SKM-1 treated with dmso at 0.1 percent for 144 hours (cell line): ENCODE data around the gene SLC6A8.
"Not testable (repeated sequence)": the region's sequence is repeated elsewhere in the genome, so short reads cannot be mapped to it uniquely, and the experiment has no call there.

Experiments used
- DNase-seq: peaks from one replicate; lab custom pipeline; 2025; ENCODE audit not compliant: unreplicated experiment; lab: John Stamatoyannopoulos, UW

The SLC6A8 gene

DNA sequence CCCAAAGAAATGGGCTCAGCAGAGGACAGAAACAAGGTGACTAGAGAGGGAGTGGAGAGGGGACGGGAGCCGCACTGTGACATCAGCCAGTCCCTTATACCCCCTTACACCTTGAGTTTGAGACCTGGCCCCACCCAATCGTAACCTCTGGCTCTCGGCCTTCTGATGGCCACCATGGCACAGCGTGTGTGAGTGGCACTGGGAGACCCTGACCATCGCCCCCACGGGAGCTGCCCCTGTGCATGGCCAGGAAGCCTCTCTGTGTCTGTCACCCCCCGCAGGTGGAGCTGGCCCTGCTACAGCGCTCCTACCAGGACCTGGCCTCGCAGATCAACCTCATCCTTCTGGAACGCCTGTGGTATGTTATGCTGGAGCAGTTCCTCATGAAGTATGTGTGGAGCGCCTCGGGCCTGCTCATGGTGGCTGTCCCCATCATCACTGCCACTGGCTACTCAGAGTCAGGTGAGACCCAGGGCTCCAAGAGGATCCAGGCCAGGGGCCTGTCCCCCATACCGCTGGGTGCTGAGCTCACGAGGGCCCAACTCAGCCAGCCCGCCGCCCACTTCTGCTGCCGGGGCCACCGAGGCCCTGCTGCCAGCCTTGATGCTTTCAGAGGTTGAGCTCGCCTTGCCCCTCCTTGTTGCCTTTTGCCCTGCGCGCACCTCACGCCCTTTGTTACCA is 41.4 kb downstream of the SLC6A8 start:
- DNase-seq = no peak

DNA sequence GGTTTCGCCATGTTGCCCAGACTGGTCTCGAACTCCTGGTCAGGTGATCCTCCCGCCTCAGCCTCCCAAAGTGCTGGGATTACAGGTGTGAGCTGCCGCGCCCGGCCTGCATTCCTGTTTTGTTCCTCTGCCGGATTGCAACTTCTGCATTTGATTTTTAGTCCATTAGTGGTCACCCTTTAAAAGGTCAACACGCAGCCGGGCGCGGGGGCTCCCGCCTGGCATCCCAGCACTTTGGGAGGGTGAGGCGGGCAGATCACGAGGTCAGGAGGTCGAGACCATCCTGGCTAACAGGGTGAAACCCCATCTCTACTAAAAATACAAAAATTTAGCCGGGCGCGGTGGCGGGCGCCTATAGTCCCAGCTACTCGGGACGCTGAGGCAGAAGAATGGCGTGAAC is 42.4 kb downstream of the SLC6A8 start:
- DNase-seq = not testable (repeated sequence)

DNA sequence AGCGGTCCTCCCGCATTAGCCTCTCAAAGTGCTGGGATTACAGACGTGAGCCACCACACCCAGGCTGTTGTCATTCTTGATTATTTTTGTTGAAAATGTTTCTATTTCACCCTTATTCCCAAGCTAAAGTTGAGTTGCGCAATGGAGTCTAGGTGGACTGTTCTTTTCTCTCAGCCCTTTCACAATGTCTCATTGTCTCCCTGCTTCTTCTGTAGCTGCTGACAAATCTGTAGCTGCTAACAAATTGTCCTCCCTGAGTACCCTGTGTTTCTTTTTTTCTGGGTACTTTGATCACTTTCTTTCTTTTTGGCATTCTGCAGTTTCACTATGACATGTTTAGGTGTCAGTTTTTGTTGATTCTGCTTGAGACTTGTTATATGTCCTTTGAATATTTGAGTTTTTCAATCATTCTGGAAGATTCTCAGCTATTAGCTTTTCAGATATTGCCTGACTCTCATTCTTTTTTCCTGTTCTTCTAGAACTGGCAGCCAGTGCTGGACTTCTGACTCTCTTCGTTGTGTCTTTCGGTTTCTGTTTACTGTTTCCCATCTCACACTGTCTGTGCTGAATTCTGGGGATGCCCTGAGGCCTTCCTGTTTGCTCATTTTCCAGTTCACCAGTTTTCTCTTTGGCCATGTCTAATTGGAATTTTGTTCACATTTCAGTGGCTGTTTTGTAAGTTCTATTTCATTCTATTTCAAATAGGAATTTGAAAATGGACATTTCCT is 43.6 kb downstream of the SLC6A8 start:
- DNase-seq = no peak

- DNase-seq = no peak
Observed at GRCh38 chrX:153731845-153732215, 44.1 kb downstream of the SLC6A8 start.

GRCh38 chrX:153732401-153732800 is 44.7 kb downstream of the SLC6A8 start:
- no peak for DNase-seq

- DNase-seq = no peak
Observed at GRCh38 chrX:153733651-153734240, 46.0 kb downstream of the SLC6A8 start.

- no peak for DNase-seq
Observed at GRCh38 chrX:153734871-153735270, 47.1 kb downstream of the SLC6A8 start.

- no peak for DNase-seq
Observed at GRCh38 chrX:153735274-153735673, 47.5 kb downstream of the SLC6A8 start.

GRCh38 chrX:153736071-153736820 is 48.5 kb downstream of the SLC6A8 start:
- no peak for DNase-seq

DNA sequence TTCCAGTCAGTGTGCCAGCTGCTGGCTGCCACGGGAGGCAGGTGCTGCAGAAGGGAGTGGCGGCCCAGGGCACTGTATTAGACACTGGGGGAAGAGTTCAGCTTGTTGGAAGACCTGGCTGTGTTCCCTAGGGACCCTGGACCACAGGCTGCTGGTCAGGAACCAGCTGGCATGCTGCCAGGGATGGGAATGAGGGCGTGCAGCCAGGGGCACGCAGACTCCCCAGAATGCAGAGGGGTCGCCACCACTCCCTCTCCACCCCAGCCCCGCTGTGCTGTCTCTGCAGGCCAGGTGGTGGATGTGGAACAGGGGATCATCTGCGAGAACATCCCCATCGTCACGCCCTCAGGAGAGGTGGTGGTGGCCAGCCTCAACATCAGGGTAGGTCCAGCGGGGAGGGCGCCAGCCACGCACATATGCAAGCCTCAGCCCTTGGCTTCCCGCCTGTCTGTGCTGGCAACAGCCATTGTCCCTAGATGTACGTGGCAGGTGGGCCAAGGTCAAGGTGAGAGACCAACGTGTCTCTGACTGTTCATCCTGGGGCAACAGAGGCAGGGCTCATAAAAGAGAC is 49.2 kb downstream of the SLC6A8 start:
- no peak for DNase-seq

- DNase-seq = no peak
Observed at GRCh38 chrX:153738056-153738605, 50.4 kb downstream of the SLC6A8 start.

GRCh38 chrX:153739754-153740486 is 52.2 kb downstream of the SLC6A8 start:
- no peak for DNase-seq

- DNase-seq = no peak
Observed at GRCh38 chrX:153740631-153741222, 53.0 kb downstream of the SLC6A8 start.

- no peak for DNase-seq
Observed at GRCh38 chrX:153741446-153741845, 53.7 kb downstream of the SLC6A8 start.

DNA sequence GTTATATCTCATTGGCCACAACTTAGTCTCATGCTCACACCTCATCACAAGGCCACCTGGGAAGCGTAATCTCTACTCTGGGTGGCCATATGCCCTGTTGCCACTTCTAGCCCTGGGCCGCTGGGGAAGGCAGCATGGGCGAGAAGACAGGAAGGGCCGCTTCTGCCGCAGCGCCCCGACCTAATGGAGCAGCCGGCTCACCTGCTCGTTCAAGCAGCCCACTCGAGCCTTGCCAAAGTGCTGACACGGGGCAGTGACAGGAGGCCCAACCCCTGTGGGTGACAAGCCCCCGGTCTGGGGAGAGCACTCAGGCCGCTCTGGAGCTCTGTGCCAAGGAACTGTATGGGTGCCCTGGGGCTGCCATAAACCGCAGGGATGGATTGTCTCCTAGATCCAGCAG is 54.4 kb downstream of the SLC6A8 start:
- DNase-seq = not testable (repeated sequence)

DNA sequence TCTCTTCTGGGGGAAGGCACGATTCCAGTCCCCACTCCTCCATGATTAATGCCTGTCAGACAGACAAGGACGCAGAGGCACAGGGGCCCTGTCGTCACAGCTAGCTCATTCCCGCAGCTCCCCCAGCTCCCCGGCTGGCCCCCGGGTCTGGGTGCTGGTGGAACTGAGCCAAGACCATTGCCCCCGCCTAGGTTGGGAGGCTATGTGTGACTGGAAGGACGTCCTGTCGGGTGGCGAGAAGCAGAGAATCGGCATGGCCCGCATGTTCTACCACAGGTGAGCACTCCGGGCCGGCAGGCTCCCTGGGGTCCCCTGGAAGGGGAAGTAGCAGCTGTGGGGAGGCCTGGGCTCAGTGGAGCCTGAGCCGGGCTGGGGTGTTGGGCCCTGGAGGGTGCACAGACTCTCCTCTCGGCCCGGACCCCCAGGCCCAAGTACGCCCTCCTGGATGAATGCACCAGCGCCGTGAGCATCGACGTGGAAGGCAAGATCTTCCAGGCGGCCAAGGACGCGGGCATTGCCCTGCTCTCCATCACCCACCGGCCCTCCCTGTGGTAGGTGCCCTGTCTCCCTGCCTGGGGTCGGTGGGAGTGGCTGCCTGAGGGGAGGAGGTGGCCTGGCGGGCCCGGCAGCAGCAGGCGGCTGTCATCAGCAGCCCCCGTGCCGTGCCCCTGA is 55.2 kb downstream of the SLC6A8 start:
- not testable (repeated sequence) for DNase-seq

GRCh38 chrX:153743468-153744209 is 55.9 kb downstream of the SLC6A8 start:
- not testable (repeated sequence) for DNase-seq

DNA sequence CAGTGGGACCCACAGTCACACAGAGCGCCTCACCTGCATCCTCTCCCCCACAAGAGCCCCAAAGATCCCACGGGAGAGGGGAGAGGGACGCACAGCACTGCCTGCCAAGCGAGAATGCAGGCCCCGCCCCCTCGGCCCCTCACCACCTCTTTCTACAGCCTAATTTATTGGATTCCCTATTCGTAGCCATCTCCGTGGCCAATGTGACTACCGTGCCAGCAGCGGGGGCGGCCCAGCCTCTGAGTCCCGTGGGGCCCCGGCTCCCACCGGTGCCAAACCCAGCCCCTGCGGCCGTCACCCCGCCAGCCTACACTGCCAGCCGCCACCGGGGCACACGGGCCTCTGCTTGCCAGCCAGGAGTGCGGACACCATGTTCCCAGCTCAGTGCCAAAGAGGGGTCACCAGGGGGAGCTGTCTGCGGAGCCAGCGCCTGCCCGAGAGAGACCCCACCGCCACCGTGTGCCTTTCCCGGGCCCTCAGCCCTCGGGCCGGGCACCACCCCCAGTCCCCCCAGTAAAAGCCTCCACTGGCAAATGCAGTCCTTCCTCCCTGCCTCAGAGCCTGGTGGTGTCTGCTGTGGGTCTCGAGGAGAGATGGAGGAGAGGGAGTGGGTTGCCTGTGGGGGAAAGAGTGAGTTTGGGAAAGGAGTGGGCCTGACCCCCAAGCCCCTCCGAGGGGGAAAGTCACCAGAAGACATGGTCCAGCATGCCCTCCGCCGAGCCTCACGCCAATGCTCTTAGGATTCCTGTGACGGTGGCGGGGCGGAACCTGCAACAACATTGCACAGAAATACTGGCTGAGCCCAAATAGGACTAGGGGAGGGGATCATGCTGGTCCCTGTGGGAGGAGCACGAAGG is 56.7 kb downstream of the SLC6A8 start:
- DNase-seq = no peak
